ENCODE measurements around the gene ABCG4. TPM values are rescaled to one million over a fixed set of nuclear protein-coding genes. Genes with fewer than 3 reads are reported as not detected.

Gene ABCG4
- polyA plus RNA-seq, 1 donor from 2014 or later: 1.5 TPM

GRCh38 chr11:119188887-119189286 lies 40.0 kb downstream of the ABCG4 start:
- no peak overlapping the region for H3K4me3 ChIP-seq (ENCODE audit: low read length)
- no peaks in the 10 kb centered on the region for H3K9me3 ChIP-seq (ENCODE audit: low read length)
- no peaks in the 10 kb centered on the region for H3K36me3 ChIP-seq (ENCODE audit: insufficient read depth, low read length)
- no peaks in the 10 kb centered on the region for H3F3A ChIP-seq (ENCODE audit: insufficient read depth, low read length, poor library complexity, severe bottlenecking)
- H2AFZ ChIP-seq (ENCODE audit: low read depth, low read length): no peak overlapping the region
- TF ChIP-seq EP300 (conservative IDR thresholded peaks at IDR 0.05; ENCODE audit: poor library complexity, severe bottlenecking): no peak
- no peak for TF ChIP-seq POLR2AphosphoS5 (IDR thresholded peaks at IDR 0.05)
- TF ChIP-seq REST (IDR thresholded peaks at IDR 0.05; ENCODE audit: borderline replicate concordance): no peak
- no peak for TF ChIP-seq EZH2 (IDR thresholded peaks at IDR 0.05; ENCODE audit: borderline replicate concordance, insufficient read depth, low read length, poor library complexity, severe bottlenecking)
- TF ChIP-seq TAF1 (IDR thresholded peaks at IDR 0.05; ENCODE audit: low read depth): no peak
- no peak for TF ChIP-seq MXI1 (conservative IDR thresholded peaks at IDR 0.05; ENCODE audit: poor library complexity, severe bottlenecking)
- no peak for TF ChIP-seq CTCF (IDR thresholded peaks at IDR 0.05; ENCODE audit: poor library complexity, severe bottlenecking)
- TF ChIP-seq RAD21 (conservative IDR thresholded peaks at IDR 0.05): no peak
- no peak for TF ChIP-seq SMC3 (conservative IDR thresholded peaks at IDR 0.05; ENCODE audit: poor library complexity)
- H3K79me2 ChIP-seq (replicated peaks; ENCODE audit: insufficient read depth, low read length): no peaks in the 10 kb centered on the region
- no peaks in the 10 kb centered on the region for H4K20me1 ChIP-seq (ENCODE audit: insufficient read depth)
- H3K27me3 ChIP-seq (ENCODE audit: insufficient read depth, low read depth, low read length): no peaks in the 10 kb centered on the region
- H3K9ac ChIP-seq (ENCODE audit: low read length): no peak overlapping the region
- no peak overlapping the region for H3K4me2 ChIP-seq (ENCODE audit: low read length)
- no peak overlapping the region for H3K27ac ChIP-seq (ENCODE audit: low read length)
- H3K9me2 ChIP-seq (ENCODE audit: insufficient read depth, low read length): no peaks in the 10 kb centered on the region

GRCh38 chr11:119189393-119189792 lies 40.5 kb downstream of the ABCG4 start:
- H3F3A ChIP-seq (ENCODE audit: insufficient read depth, low read length, poor library complexity, severe bottlenecking): no peaks in the 10 kb centered on the region
- no peaks in the 10 kb centered on the region for H3K27me3 ChIP-seq (ENCODE audit: insufficient read depth, low read depth, low read length)
- TF ChIP-seq SMC3 (conservative IDR thresholded peaks at IDR 0.05; ENCODE audit: poor library complexity) (no peak), TAF1 (IDR thresholded peaks at IDR 0.05; ENCODE audit: low read depth) (no peak), REST (IDR thresholded peaks at IDR 0.05; ENCODE audit: borderline replicate concordance) (no peak), CTCF (IDR thresholded peaks at IDR 0.05; ENCODE audit: poor library complexity, severe bottlenecking) (no peak), EP300 (conservative IDR thresholded peaks at IDR 0.05; ENCODE audit: poor library complexity, severe bottlenecking) (no peak), EZH2 (IDR thresholded peaks at IDR 0.05; ENCODE audit: borderline replicate concordance, insufficient read depth, low read length, poor library complexity, severe bottlenecking) (no peak), MXI1 (conservative IDR thresholded peaks at IDR 0.05; ENCODE audit: poor library complexity, severe bottlenecking) (no peak), RAD21 (conservative IDR thresholded peaks at IDR 0.05) (no peak), POLR2AphosphoS5 (IDR thresholded peaks at IDR 0.05) (no peak)
- H3K27ac ChIP-seq (ENCODE audit: low read length): no peak overlapping the region
- no peaks in the 10 kb centered on the region for H3K36me3 ChIP-seq (ENCODE audit: insufficient read depth, low read length)
- H2AFZ ChIP-seq (ENCODE audit: low read depth, low read length): no peak overlapping the region
- H3K9me3 ChIP-seq (ENCODE audit: low read length): no peaks in the 10 kb centered on the region
- H3K4me3 ChIP-seq (ENCODE audit: low read length): no peak overlapping the region
- H4K20me1 ChIP-seq (ENCODE audit: insufficient read depth): no peaks in the 10 kb centered on the region
- no peak overlapping the region for H3K9ac ChIP-seq (ENCODE audit: low read length)
- H3K4me2 ChIP-seq (ENCODE audit: low read length): no peak overlapping the region
- H3K9me2 ChIP-seq (ENCODE audit: insufficient read depth, low read length): no peaks in the 10 kb centered on the region
- H3K79me2 ChIP-seq (replicated peaks; ENCODE audit: insufficient read depth, low read length): no peaks in the 10 kb centered on the region

All from neural cell (in vitro differentiated cells).